K562 (cell line): ENCODE data around the gene MFSD11. TPM values are rescaled to one million over a fixed set of nuclear protein-coding genes. Genes with fewer than 3 reads are reported as not detected.
A peak's percentile ranks its signal among the peaks of the same experiment; 100 is the strongest.

Experiments
- AFF4 ChIP-seq: sonication (generic); formaldehyde crosslinking; IDR thresholded peaks from 2 replicates; pipeline ENCODE4 v1.8.0; 2023; ENCODE audit warnings: mild to moderate bottlenecking, missing genetic modification reagents
- ARID1B ChIP-seq: fragments of 450-650 bp; IDR thresholded peaks from 2 replicates; pipeline ENCODE4 v1.6.1; 2016; ENCODE audit warnings: antibody characterized with exemption, mild to moderate bottlenecking, inconsistent platforms
- CXXC5 ChIP-seq: fragments of 250-450 bp; sonication (Bioruptor Pico); IDR thresholded peaks from 2 replicates; pipeline ENCODE4 v1.8.0; 2022; ENCODE audit warnings: inconsistent platforms, mild to moderate bottlenecking, moderate library complexity
- HDAC3 ChIP-seq: fragments of 450-650 bp; IDR thresholded peaks from 2 replicates; pipeline ENCODE4 v1.6.1; 2018; ENCODE audit warnings: borderline replicate concordance, mild to moderate bottlenecking, moderate library complexity; ENCODE audit not compliant: partially characterized antibody
- HIVEP1 ChIP-seq: fragments of 250-450 bp; sonication (Bioruptor Pico); IDR thresholded peaks from 2 replicates; pipeline ENCODE4 v1.4.0; 2020; ENCODE audit warnings: mild to moderate bottlenecking
- MAFG ChIP-seq: fragments of 450-650 bp; conservative IDR thresholded peaks from 2 replicates; pipeline ENCODE4 v1.6.1; 2016; ENCODE audit warnings: missing genetic modification characterization, missing compliant biosample characterization
- PKNOX1 ChIP-seq: fragments of 450-650 bp; IDR thresholded peaks from 2 replicates; pipeline ENCODE4 v1.6.1; 2016
- ZNF146 ChIP-seq: IDR thresholded peaks from one replicate; pipeline ENCODE4 v1.6.1; 2018; ENCODE audit warnings: missing compliant biosample characterization; ENCODE audit not compliant: unreplicated experiment
- ZNF263 ChIP-seq: sonication (generic); formaldehyde crosslinking; IDR thresholded peaks from 2 replicates; pipeline ENCODE4 v1.8.0; 2022; ENCODE audit warnings: mild to moderate bottlenecking, missing genetic modification reagents, borderline replicate concordance
- ZNF431 ChIP-seq: sonication (generic); formaldehyde crosslinking; IDR thresholded peaks from 2 replicates; pipeline ENCODE4 v1.8.0; 2022; ENCODE audit warnings: mild to moderate bottlenecking, missing genetic modification reagents
- polyA plus RNA-seq, 8 experiments: library from polyadenylated mRNA; depleted of rRNA in 4 of 8; stranded (reverse) in 5 of 8; unstranded in 3 of 8; fragments of >200 nt; fragmentation: Nextera tagmentation in 2 of 8; fragmentation: Illumina TruSeq in 1 of 8; extraction: Ambion mirVana in 2 of 8; extraction: Trizol in 1 of 8; gene quantifications; 2 replicates each; pipeline versions ENCODE4 v1.2.1 to v1.2.3, GENCODE V29; 2011 to 2014; ENCODE audit warnings: inconsistent platforms in 1 of 8, missing spikeins in 1 of 8
- total RNA-seq, 7 experiments: library from RNA; depleted of rRNA in 6 of 7; stranded (reverse); fragments of >200 nt in 6 of 7; fragmentation: Illumina TruSeq in 2 of 7; extraction: Trizol in 2 of 7; gene quantifications; 2 replicates each; pipeline versions ENCODE4 v1.2.1 to v1.2.3, GENCODE V29; 2011 to 2021; ENCODE audit warnings: low replicate concordance in 1 of 7
- TF ChIP-seq, protein P1 (sequence below): fragments of 450-650 bp; IDR thresholded peaks from 2 replicates; pipeline ENCODE4 v1.6.1; 2016; ENCODE audit warnings: mild to moderate bottlenecking, moderate library complexity

MFSD11 gene
- total and polyA plus RNA-seq, 9 of the 15 experiments (the other 6 are each of a cell fraction or from before 2014, with no cell fraction given) = 14.4 to 24.5 (median 19.9) TPM

DNA sequence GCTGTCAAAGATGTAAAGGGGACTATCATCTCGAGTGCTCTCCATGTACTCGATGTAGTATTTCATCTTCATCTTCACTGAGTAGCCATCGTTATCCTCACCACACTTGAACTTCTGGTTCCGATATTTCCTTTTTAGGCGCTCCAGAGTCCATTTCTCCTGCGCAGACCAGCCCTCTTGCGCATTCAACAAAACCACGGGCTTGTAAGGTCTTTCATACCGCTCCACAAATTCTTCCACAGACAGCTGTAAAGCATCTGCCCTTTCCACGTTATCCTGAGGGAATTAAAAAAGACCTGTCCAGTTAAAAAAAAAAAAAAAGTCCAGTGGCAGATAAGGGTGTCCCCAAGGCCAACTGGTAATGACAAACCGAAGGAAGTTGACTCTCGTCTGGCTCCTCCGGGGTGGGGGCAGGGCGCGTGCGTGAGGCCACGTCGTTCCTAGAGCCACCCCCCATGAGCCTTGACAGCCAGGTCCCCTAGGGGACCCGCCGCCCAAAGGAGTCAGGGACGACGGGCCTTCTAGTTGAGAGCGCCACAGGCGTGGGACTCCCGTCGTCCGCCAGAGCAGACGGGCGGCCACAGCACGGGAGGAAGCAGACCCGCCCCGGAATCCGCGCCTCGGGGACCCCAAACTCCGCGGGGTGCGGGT is 12.2 kb upstream of the MFSD11 start (continued):
- TF ChIP-seq, protein P1, sequence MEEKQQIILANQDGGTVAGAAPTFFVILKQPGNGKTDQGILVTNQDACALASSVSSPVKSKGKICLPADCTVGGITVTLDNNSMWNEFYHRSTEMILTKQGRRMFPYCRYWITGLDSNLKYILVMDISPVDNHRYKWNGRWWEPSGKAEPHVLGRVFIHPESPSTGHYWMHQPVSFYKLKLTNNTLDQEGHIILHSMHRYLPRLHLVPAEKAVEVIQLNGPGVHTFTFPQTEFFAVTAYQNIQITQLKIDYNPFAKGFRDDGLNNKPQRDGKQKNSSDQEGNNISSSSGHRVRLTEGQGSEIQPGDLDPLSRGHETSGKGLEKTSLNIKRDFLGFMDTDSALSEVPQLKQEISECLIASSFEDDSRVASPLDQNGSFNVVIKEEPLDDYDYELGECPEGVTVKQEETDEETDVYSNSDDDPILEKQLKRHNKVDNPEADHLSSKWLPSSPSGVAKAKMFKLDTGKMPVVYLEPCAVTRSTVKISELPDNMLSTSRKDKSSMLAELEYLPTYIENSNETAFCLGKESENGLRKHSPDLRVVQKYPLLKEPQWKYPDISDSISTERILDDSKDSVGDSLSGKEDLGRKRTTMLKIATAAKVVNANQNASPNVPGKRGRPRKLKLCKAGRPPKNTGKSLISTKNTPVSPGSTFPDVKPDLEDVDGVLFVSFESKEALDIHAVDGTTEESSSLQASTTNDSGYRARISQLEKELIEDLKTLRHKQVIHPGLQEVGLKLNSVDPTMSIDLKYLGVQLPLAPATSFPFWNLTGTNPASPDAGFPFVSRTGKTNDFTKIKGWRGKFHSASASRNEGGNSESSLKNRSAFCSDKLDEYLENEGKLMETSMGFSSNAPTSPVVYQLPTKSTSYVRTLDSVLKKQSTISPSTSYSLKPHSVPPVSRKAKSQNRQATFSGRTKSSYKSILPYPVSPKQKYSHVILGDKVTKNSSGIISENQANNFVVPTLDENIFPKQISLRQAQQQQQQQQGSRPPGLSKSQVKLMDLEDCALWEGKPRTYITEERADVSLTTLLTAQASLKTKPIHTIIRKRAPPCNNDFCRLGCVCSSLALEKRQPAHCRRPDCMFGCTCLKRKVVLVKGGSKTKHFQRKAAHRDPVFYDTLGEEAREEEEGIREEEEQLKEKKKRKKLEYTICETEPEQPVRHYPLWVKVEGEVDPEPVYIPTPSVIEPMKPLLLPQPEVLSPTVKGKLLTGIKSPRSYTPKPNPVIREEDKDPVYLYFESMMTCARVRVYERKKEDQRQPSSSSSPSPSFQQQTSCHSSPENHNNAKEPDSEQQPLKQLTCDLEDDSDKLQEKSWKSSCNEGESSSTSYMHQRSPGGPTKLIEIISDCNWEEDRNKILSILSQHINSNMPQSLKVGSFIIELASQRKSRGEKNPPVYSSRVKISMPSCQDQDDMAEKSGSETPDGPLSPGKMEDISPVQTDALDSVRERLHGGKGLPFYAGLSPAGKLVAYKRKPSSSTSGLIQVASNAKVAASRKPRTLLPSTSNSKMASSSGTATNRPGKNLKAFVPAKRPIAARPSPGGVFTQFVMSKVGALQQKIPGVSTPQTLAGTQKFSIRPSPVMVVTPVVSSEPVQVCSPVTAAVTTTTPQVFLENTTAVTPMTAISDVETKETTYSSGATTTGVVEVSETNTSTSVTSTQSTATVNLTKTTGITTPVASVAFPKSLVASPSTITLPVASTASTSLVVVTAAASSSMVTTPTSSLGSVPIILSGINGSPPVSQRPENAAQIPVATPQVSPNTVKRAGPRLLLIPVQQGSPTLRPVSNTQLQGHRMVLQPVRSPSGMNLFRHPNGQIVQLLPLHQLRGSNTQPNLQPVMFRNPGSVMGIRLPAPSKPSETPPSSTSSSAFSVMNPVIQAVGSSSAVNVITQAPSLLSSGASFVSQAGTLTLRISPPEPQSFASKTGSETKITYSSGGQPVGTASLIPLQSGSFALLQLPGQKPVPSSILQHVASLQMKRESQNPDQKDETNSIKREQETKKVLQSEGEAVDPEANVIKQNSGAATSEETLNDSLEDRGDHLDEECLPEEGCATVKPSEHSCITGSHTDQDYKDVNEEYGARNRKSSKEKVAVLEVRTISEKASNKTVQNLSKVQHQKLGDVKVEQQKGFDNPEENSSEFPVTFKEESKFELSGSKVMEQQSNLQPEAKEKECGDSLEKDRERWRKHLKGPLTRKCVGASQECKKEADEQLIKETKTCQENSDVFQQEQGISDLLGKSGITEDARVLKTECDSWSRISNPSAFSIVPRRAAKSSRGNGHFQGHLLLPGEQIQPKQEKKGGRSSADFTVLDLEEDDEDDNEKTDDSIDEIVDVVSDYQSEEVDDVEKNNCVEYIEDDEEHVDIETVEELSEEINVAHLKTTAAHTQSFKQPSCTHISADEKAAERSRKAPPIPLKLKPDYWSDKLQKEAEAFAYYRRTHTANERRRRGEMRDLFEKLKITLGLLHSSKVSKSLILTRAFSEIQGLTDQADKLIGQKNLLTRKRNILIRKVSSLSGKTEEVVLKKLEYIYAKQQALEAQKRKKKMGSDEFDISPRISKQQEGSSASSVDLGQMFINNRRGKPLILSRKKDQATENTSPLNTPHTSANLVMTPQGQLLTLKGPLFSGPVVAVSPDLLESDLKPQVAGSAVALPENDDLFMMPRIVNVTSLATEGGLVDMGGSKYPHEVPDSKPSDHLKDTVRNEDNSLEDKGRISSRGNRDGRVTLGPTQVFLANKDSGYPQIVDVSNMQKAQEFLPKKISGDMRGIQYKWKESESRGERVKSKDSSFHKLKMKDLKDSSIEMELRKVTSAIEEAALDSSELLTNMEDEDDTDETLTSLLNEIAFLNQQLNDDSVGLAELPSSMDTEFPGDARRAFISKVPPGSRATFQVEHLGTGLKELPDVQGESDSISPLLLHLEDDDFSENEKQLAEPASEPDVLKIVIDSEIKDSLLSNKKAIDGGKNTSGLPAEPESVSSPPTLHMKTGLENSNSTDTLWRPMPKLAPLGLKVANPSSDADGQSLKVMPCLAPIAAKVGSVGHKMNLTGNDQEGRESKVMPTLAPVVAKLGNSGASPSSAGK = peak; percentile 66
- TF ChIP-seq CXXC5 (CRISPR knock-in tag) (peak; percentile 19), HIVEP1 (CRISPR knock-in tag) (0 out of 2 replicates have a peak, but pooled peaks have one; percentile 17), MAFG (tag) (no peak), HDAC3 (no peak), ARID1B (peak; percentile 7; the same call in 1 of the 2 replicates), AFF4 (CRISPR knock-in tag) (0 out of 2 replicates have a peak, but pooled peaks have one; percentile 53), ZNF263 (0 out of 2 replicates have a peak, but pooled peaks have one; percentile 42), ZNF431 (peak; percentile 15), PKNOX1 (peak; percentile 42; the same call in 1 of the 2 replicates), ZNF146 (CRISPR knock-in tag) (no peak)
